SK-N-SH (cell line): ENCODE results near the gene DNAJC5. TPM values are rescaled to one million over a fixed set of nuclear protein-coding genes. Genes with fewer than 3 reads are reported as not detected.

Source experiments
- CTCF ChIA-PET: fragments of 300-600, 350-600 bp; formaldehyde crosslinking; extraction: SDS; loops from one replicate; lab custom pipeline; 2021; lab: Yijun Ruan, JAX
- POLR2A ChIA-PET: fragments of 350-600 bp; sonication (Branson Sonifier 250); formaldehyde crosslinking; extraction: SDS; loops from one replicate; lab custom pipeline; 2020; ENCODE audit warnings: antibody characterized with exemption, inconsistent platforms; lab: Yijun Ruan, JAX
- DNase-seq: peaks from one replicate; pipeline ENCODE4 v3.0.0; 2012
- H2AFZ ChIP-seq: fragments of 200-600 bp; sonication (generic); 2 replicates; pipeline ENCODE4 v1.8.1; 2016; ENCODE audit warnings: antibody characterized with exemption, mild to moderate bottlenecking, low read depth
- H3F3A ChIP-seq: fragments of 200-600 bp; sonication (generic); replicated peaks from 2 replicates; pipeline ENCODE3; 2016; ENCODE audit warnings: antibody characterized with exemption, mild to moderate bottlenecking; ENCODE audit not compliant: insufficient read depth
- H3K27ac ChIP-seq, 2 experiments: fragments of 200-500 bp in 1 of 2; fragments of 200-600 bp in 1 of 2; sonication (Bioruptor generic) in 1 of 2; sonication (generic), shearing (Covaris generic) in 1 of 2; 2 replicates each; pipeline versions ENCODE4 v1.5.1 to v1.6.1; 2014 to 2016; ENCODE audit warnings: low read depth in 2 of 2, inconsistent platforms in 1 of 2, low read length in 1 of 2, mild to moderate bottlenecking in 1 of 2, mixed read lengths in 1 of 2
- H3K27me3 ChIP-seq: fragments of 200-600 bp; sonication (generic), shearing (Covaris generic); 2 replicates; pipeline ENCODE4 v1.6.1; 2016; ENCODE audit warnings: mixed run types; ENCODE audit not compliant: insufficient read depth
- H3K36me3 ChIP-seq, 2 experiments: fragments of 200-500 bp in 1 of 2; fragments of 200-600 bp in 1 of 2; sonication (Bioruptor generic) in 1 of 2; sonication (generic) in 1 of 2; replicated peaks in 1 of 2; 2 replicates each; pipeline versions ENCODE3 to v1.5.1; 2014 to 2016; ENCODE audit warnings: low read length in 1 of 2, mild to moderate bottlenecking in 1 of 2; ENCODE audit not compliant: insufficient read depth in 2 of 2, control insufficient read depth in 1 of 2
- H3K4me1 ChIP-seq, 2 experiments: fragments of 200-500 bp in 1 of 2; fragments of 200-600 bp in 1 of 2; sonication (Bioruptor generic) in 1 of 2; sonication (generic), shearing (Covaris generic) in 1 of 2; 2 replicates each; pipeline versions ENCODE4 v1.5.1 to v1.6.1; 2014 to 2016; ENCODE audit warnings: low read depth in 1 of 2, low read length in 1 of 2, mixed run types in 1 of 2; ENCODE audit not compliant: insufficient read depth in 2 of 2, control insufficient read depth in 1 of 2
- H3K4me2 ChIP-seq: fragments of 200-600 bp; sonication (generic), shearing (Covaris generic); 2 replicates; pipeline ENCODE4 v1.6.1; 2017; ENCODE audit warnings: mixed run types
- H3K4me3 ChIP-seq, 2 experiments: fragments of 200-500 bp in 1 of 2; fragments of 200-600 bp in 1 of 2; sonication (Bioruptor generic) in 1 of 2; sonication (generic), shearing (Covaris generic) in 1 of 2; 2 replicates each; pipeline versions ENCODE4 v1.5.1 to v1.8.1; 2014 to 2016; ENCODE audit warnings: low read depth in 2 of 2, inconsistent platforms in 1 of 2, low read length in 1 of 2, mild to moderate bottlenecking in 1 of 2, mixed read lengths in 1 of 2, moderate library complexity in 1 of 2
- H3K79me2 ChIP-seq: fragments of 200-600 bp; sonication (generic); 2 replicates; pipeline ENCODE4 v1.8.1; 2017; ENCODE audit warnings: mild to moderate bottlenecking; ENCODE audit not compliant: insufficient read depth
- H3K9ac ChIP-seq: fragments of 200-600 bp; sonication (generic); 2 replicates; pipeline ENCODE4 v1.6.1; 2017; ENCODE audit warnings: mixed run types
- H3K9me2 ChIP-seq: fragments of 200-600 bp; sonication (generic); 2 replicates; pipeline ENCODE4 v1.6.1; 2017; ENCODE audit warnings: mixed run types
- H3K9me3 ChIP-seq: fragments of 200-600 bp; sonication (generic); 2 replicates; pipeline ENCODE4 v1.6.1; 2017; ENCODE audit warnings: mixed run types, mild to moderate bottlenecking, moderate library complexity
- H4K20me1 ChIP-seq: fragments of 200-600 bp; sonication (generic); 2 replicates; pipeline ENCODE4 v1.6.1; 2017; ENCODE audit warnings: mild to moderate bottlenecking, mixed run types; ENCODE audit not compliant: insufficient read depth
- EP300 ChIP-seq, 2 experiments: IDR thresholded peaks; 2 replicates each; pipeline versions ENCODE4 v1.4.0 to v1.6.1; 2012; ENCODE audit warnings: borderline replicate concordance in 1 of 2, low read depth in 1 of 2, low read length in 1 of 2
- FOSL2 ChIP-seq: IDR thresholded peaks from 2 replicates; pipeline ENCODE4 v1.4.0; 2012; ENCODE audit warnings: low read depth, mild to moderate bottlenecking, moderate library complexity, borderline replicate concordance
- FOXM1 ChIP-seq: IDR thresholded peaks from 2 replicates; pipeline ENCODE4 v1.4.0; 2012; ENCODE audit warnings: low read depth, mild to moderate bottlenecking
- GABPA ChIP-seq: IDR thresholded peaks from 2 replicates; pipeline ENCODE4 v1.4.0; 2012; ENCODE audit warnings: low read depth, mild to moderate bottlenecking
- GATA2 ChIP-seq: sonication (generic); formaldehyde crosslinking; IDR thresholded peaks from 2 replicates; pipeline ENCODE4 v1.5.0; 2020; ENCODE audit warnings: mild to moderate bottlenecking, missing genetic modification reagents
- IRF3 ChIP-seq: fragments of 150-350 bp; IDR thresholded peaks from 2 replicates; pipeline ENCODE4 v1.6.1; 2016; ENCODE audit warnings: mild to moderate bottlenecking, low read depth, low read length
- JUND ChIP-seq: IDR thresholded peaks from 2 replicates; pipeline ENCODE4 v1.4.0; 2012
- NRF1 ChIP-seq: IDR thresholded peaks from 2 replicates; pipeline ENCODE4 v1.6.1; 2012; ENCODE audit warnings: low read depth, mild to moderate bottlenecking, low read length
- POLR2AphosphoS5 ChIP-seq: IDR thresholded peaks from 2 replicates; pipeline ENCODE4 v1.6.1; 2012; ENCODE audit warnings: low read depth, low read length
- RCOR1 ChIP-seq: fragments of 150-350 bp; IDR thresholded peaks from 2 replicates; pipeline ENCODE4 v1.6.1; 2017; ENCODE audit warnings: antibody characterized with exemption, low read length
- REST ChIP-seq: IDR thresholded peaks from 2 replicates; pipeline ENCODE4 v1.6.1; 2012; ENCODE audit warnings: mild to moderate bottlenecking, low read depth, low read length, moderate library complexity
- RXRA ChIP-seq: IDR thresholded peaks from 2 replicates; pipeline ENCODE4 v1.4.0; 2012; ENCODE audit warnings: low read depth, mild to moderate bottlenecking, borderline replicate concordance
- TCF12 ChIP-seq: IDR thresholded peaks from 2 replicates; pipeline ENCODE4 v1.4.0; 2012
- TEAD4 ChIP-seq: IDR thresholded peaks from 2 replicates; pipeline ENCODE4 v1.4.0; 2012; ENCODE audit warnings: mild to moderate bottlenecking, borderline replicate concordance; ENCODE audit not compliant: insufficient read depth
- ZBTB33 ChIP-seq: IDR thresholded peaks from 2 replicates; pipeline ENCODE4 v1.4.0; 2012; ENCODE audit warnings: low read depth, borderline replicate concordance
- WGBS: methylation state at CpG from one replicate; pipeline ENCODE4 v1.1.6; 2017; ENCODE audit warnings: low lambda C conversion rate; 5-methylcytosine and 5-hydroxymethylcytosine counted together
- polyA plus RNA-seq, 3 experiments: library from polyadenylated mRNA; depleted of rRNA; stranded (reverse); fragments of >200 nt; gene quantifications; 2 replicates each; pipeline ENCODE4 v1.2.3, GENCODE V29; 2012

The DNAJC5 gene
- polyA plus RNA-seq, 1 of the 3 experiments (the other 2 are of a cell fraction): 24.2 TPM

- H3K4me2 ChIP-seq: no peak overlapping the region
- no peaks in the 10 kb centered on the region for H3K9me2 ChIP-seq
- POLR2A ChIA-PET: no interaction called here
- 100% methylated on average over 3 of the region's 3 CpGs for WGBS
- H3K79me2 ChIP-seq: peaks cover 100% of the 10 kb centered on the region
- H2AFZ ChIP-seq: no peak overlapping the region
- peaks cover 90% of the 10 kb centered on the region for H4K20me1 ChIP-seq
- no peak overlapping the region for H3K27ac ChIP-seq
- CTCF ChIA-PET: interaction anchor here (1.3 kb wide), 1 partner anchor 125 kb away, joined by 3 read pairs; no protein-coding TSS in a partner anchor
- TF ChIP-seq NRF1 (no peak), GABPA (no peak), FOSL2 (no peak), RXRA (no peak), REST (no peak), TCF12 (no peak), TEAD4 (no peak), POLR2AphosphoS5 (no peak), EP300 (IDR thresholded peaks at IDR 0.05; ENCODE audit: borderline replicate concordance in 1 of 2, low read depth in 1 of 2, low read length in 1 of 2) (no peak), RCOR1 (no peak)
- H3K9ac ChIP-seq: no peak overlapping the region
- H3K4me1 ChIP-seq: peaks cover 7% of the 10 kb centered on the region in 2 experiments; a peak in 3 of 4 replicates
- H3K4me3 ChIP-seq: no peak overlapping the region
- H3F3A ChIP-seq: no peaks in the 10 kb centered on the region
- H3K36me3 ChIP-seq: no peaks in the 10 kb centered on the region
- no peaks in the 10 kb centered on the region for H3K9me3 ChIP-seq
- no peak for DNase-seq
- no peaks in the 10 kb centered on the region for H3K27me3 ChIP-seq
Observed at GRCh38 chr20:63900413-63900812, 5.5 kb downstream of the DNAJC5 start.

GRCh38 chr20:63903796-63904561 lies 9.1 kb downstream of the DNAJC5 start:
- H3K4me2 ChIP-seq: no peak overlapping the region
- H3F3A ChIP-seq: peaks cover 3% of the 10 kb centered on the region
- peaks cover 100% of the 10 kb centered on the region for H3K79me2 ChIP-seq
- H3K9me3 ChIP-seq: no peaks in the 10 kb centered on the region
- no peak for DNase-seq
- no peak overlapping the region for H3K9ac ChIP-seq
- no peaks in the 10 kb centered on the region for H3K9me2 ChIP-seq
- H2AFZ ChIP-seq: no peak overlapping the region
- no peak overlapping the region for H3K4me3 ChIP-seq
- H3K4me1 ChIP-seq: peaks cover 0 to 3% of the 10 kb centered on the region in 2 experiments; a peak in 1 of 4 replicates
- POLR2A ChIA-PET: no interaction called here
- no peaks in the 10 kb centered on the region for H3K27me3 ChIP-seq
- no peaks in the 10 kb centered on the region for H3K36me3 ChIP-seq
- H4K20me1 ChIP-seq: peaks cover 90% of the 10 kb centered on the region
- 94% methylated on average over 11 of the region's 11 CpGs for WGBS
- H3K27ac ChIP-seq: no peak overlapping the region
- CTCF ChIA-PET: interaction anchor here (1.0 kb wide), 1 partner anchor 10 kb away, joined by 3 read pairs; no protein-coding TSS in a partner anchor
- TF ChIP-seq POLR2AphosphoS5 (no peak), ZBTB33 (no peak), FOSL2 (no peak), IRF3 (no peak), REST (no peak), JUND (no peak), GATA2 (no peak), FOXM1 (no peak), GABPA (no peak)
